CD4-positive, alpha-beta memory T cell (primary cell): Measurements from ENCODE around the gene DMXL2. TPM values are rescaled to one million over a fixed set of nuclear protein-coding genes. Genes with fewer than 3 reads are reported as not detected.

Experiments
- CTCF ChIA-PET: fragments of 350-600 bp; sonication (Branson Sonifier 250); formaldehyde crosslinking; loops from one replicate; lab custom pipeline; 2021; ENCODE audit warnings: inconsistent platforms; ENCODE audit not compliant: partially characterized antibody; lab: Charles Lee
- POLR2A ChIA-PET: fragments of 350-600 bp; sonication (Branson Sonifier 250); formaldehyde crosslinking; loops from one replicate; lab custom pipeline; 2021; ENCODE audit not compliant: partially characterized antibody; lab: Charles Lee
- DNase-seq, 5 donors: peaks; one replicate each; pipeline versions ENCODE4 v3.0.0 to v3.0.0-alpha.2; 2020 to 2022; ENCODE audit warnings: mixed read lengths in 1 of 5
- H3K27ac ChIP-seq: one replicate; pipeline ENCODE4 v1.7.0; 2013; ENCODE audit warnings: low read depth, low read length
- H3K27me3 ChIP-seq: 2 replicates; pipeline ENCODE4 v1.7.0; 2013; ENCODE audit warnings: mild to moderate bottlenecking, low read length, moderate library complexity; ENCODE audit not compliant: insufficient read depth
- H3K36me3 ChIP-seq: 2 replicates; pipeline ENCODE4 v1.7.0; 2013; ENCODE audit warnings: mild to moderate bottlenecking, low read length, moderate library complexity; ENCODE audit not compliant: insufficient read depth
- H3K4me1 ChIP-seq: 2 replicates; pipeline ENCODE4 v1.7.0; 2013; ENCODE audit warnings: mild to moderate bottlenecking, low read length, moderate library complexity; ENCODE audit not compliant: insufficient read depth
- H3K4me3 ChIP-seq, 2 donors: one replicate each; pipeline ENCODE4 v1.7.0; 2013; ENCODE audit warnings: low read length in 2 of 2, mild to moderate bottlenecking in 1 of 2
- H3K9me3 ChIP-seq, 2 donors: one replicate each; pipeline ENCODE4 v1.7.0; 2013; ENCODE audit warnings: low read length in 2 of 2, control low read depth in 1 of 2; ENCODE audit not compliant: control insufficient read depth in 1 of 2
- H3K27ac Mint-ChIP-seq, 7 donors: one replicate each; pipeline ENCODE4 v1.8.0; 2020 to 2021; ENCODE audit warnings: mixed read lengths in 7 of 7, mild to moderate bottlenecking in 6 of 7, inconsistent platforms in 3 of 7, moderate library complexity in 3 of 7
- H3K27me3 Mint-ChIP-seq, 2 donors: one replicate each; pipeline ENCODE4 v1.8.0; 2020 to 2021; ENCODE audit warnings: mixed read lengths in 2 of 2
- H3K36me3 Mint-ChIP-seq, 2 donors: one replicate each; pipeline ENCODE4 v1.8.0; 2020 to 2021; ENCODE audit warnings: mixed read lengths in 2 of 2, inconsistent platforms in 1 of 2, mild to moderate bottlenecking in 1 of 2
- H3K4me1 Mint-ChIP-seq, 4 donors: one replicate each; pipeline ENCODE4 v1.8.0; 2020 to 2021; ENCODE audit warnings: mixed read lengths in 4 of 4, mild to moderate bottlenecking in 1 of 4
- H3K4me3 Mint-ChIP-seq, 8 donors: one replicate each; pipeline ENCODE4 v1.8.0; 2020 to 2021; ENCODE audit warnings: mixed read lengths in 8 of 8, mild to moderate bottlenecking in 7 of 8, moderate library complexity in 6 of 8, inconsistent platforms in 3 of 8
- H3K9me3 Mint-ChIP-seq, 8 donors: one replicate each; pipeline ENCODE4 v1.8.0; 2020 to 2021; ENCODE audit warnings: mixed read lengths in 8 of 8, mild to moderate bottlenecking in 5 of 8, inconsistent platforms in 3 of 8, moderate library complexity in 1 of 8
- intact Hi-C: fragments of 100-400 bp; cut with micrococcal nuclease; formaldehyde crosslinking; loops from one replicate; pipeline ENCODE4 v1.15.1; 2023
- polyA plus RNA-seq, 2 donors: library from polyadenylated mRNA; unstranded; fragments of 300-500 nt; fragmentation: Illumina TruSeq; gene quantifications; one replicate each; pipeline ENCODE4 v1.2.3, GENCODE V29; 2021
- total RNA-seq, 2 experiments: library from RNA; stranded (reverse); gene quantifications; one replicate each; pipeline ENCODE4 v1.2.3, GENCODE V29; 2021

Gene DMXL2
- total and polyA plus RNA-seq, 4 experiments from 2014 or later, result 0.14 to 10.1 (median 4.3) TPM

DNA sequence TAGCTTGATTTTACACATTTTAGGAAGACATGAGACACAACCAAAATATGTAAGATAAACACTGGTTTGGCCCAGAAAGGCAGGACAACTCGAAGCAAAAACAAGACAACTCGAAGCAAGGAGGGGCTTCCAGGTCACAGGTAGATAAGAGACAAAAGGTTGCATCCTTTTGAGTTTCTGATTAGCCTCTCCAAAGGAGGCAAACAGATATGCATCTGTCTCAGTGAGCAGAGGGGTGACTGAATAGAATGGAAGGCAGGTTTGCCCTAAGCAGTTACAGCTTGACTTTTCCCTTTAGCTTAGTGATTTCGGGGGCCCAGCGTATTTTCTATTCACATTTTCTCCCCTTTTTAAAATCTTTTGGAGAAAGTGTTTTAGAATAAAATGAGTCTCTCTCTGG is 206.4 kb downstream of the DMXL2 start:
- peaks cover 0 to 1% of the 10 kb centered on the region in 2 donors for H3K27me3 Mint-ChIP-seq

GRCh38 chr15:51414256-51414860 is 208.2 kb downstream of the DMXL2 start:
- H3K36me3 ChIP-seq, result no peaks in the 10 kb centered on the region
- Mint-ChIP-seq H3K4me3 (no peak overlapping the region), H3K27ac (no peak overlapping the region), H3K27me3 (peaks cover 0 to 1% of the 10 kb centered on the region in 2 donors), H3K36me3 (no peaks in the 10 kb centered on the region), H3K4me1 (no peaks in the 10 kb centered on the region), H3K9me3 (peaks cover 0 to 5% (median 0%) of the 10 kb centered on the region in 8 donors)
- H3K4me3 ChIP-seq, result no peak overlapping the region
- ChIA-PET POLR2A (no interaction called here), CTCF (no interaction called here)
- DNase-seq, result no peak
- H3K27ac ChIP-seq, result no peak overlapping the region
- no peaks in the 10 kb centered on the region for H3K9me3 ChIP-seq
- intact Hi-C loops, result no loop called here
- no peaks in the 10 kb centered on the region for H3K27me3 ChIP-seq
- no peaks in the 10 kb centered on the region for H3K4me1 ChIP-seq

More for the DNA sequence above, 206.4 kb downstream of the DMXL2 start:
- no peaks in the 10 kb centered on the region for H3K27me3 ChIP-seq
- H3K9me3 Mint-ChIP-seq, result no peaks in the 10 kb centered on the region
- no peaks in the 10 kb centered on the region for H3K36me3 Mint-ChIP-seq
- H3K4me3 ChIP-seq, result no peak overlapping the region
- no peaks in the 10 kb centered on the region for H3K9me3 ChIP-seq
- H3K4me1 ChIP-seq, result no peaks in the 10 kb centered on the region
- no peak for DNase-seq
- POLR2A ChIA-PET, result no interaction called here
- no peaks in the 10 kb centered on the region for H3K4me1 Mint-ChIP-seq
- no peaks in the 10 kb centered on the region for H3K36me3 ChIP-seq
- intact Hi-C loops, result no loop called here
- H3K27ac Mint-ChIP-seq, result no peak overlapping the region
- H3K4me3 Mint-ChIP-seq, result no peak overlapping the region
- no peak overlapping the region for H3K27ac ChIP-seq
- CTCF ChIA-PET, result no interaction called here

DNA sequence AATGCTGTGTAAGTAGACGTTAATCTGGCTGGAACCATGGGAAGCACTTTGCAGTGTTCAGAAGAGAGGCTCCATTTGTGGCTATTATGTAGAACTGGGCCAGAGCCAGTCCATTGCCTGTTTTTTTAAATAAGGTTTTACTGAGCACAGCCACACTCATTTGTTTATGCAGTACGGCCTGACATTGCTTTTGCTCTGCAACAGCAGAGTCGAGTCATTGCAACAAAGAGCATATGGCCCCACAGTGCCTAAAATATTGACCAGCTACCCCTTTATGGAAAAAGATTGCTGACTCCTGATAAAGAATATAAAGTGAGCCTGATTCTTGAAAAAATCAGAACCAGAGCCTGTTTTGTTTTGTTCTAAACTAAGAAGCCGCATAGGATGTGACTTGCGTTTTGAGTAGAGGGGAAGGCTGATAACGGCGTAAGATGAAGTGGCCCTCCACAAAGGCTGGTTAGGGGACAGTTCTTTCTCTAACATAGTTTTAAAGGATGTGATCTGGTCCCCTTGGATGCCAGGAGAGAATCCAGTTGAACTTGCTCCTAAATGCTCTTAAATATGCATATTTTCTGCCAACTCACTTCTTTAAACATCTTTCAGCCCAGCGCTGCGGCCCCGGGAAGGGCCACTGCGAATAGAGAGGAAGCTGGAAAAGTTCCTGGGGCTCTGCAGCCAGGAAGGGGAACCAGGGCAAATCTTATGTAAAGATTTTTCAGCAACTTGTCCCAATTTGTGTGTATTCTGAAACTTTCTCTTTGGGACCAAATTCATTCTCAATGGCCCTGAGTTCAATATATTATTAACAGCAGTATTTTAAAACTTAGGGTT is 216.7 kb downstream of the DMXL2 start:
- H3K36me3 ChIP-seq, result no peaks in the 10 kb centered on the region
- DNase-seq, result no peak
- intact Hi-C loops, result no loop called here
- no peaks in the 10 kb centered on the region for H3K9me3 ChIP-seq
- H3K4me1 Mint-ChIP-seq, result peaks cover 0 to 1% (median 0%) of the 10 kb centered on the region in 4 donors
- ChIA-PET CTCF (no interaction called here), POLR2A (no interaction called here)
- H3K9me3 Mint-ChIP-seq, result peaks cover 0 to 5% (median 0%) of the 10 kb centered on the region in 8 donors
- H3K4me3 Mint-ChIP-seq, result no peak overlapping the region
- H3K4me1 ChIP-seq, result no peaks in the 10 kb centered on the region
- no peak overlapping the region for H3K27ac ChIP-seq
- H3K4me3 ChIP-seq, result no peak overlapping the region
- H3K27me3 ChIP-seq, result no peaks in the 10 kb centered on the region
- no peaks in the 10 kb centered on the region for H3K36me3 Mint-ChIP-seq
- no peak overlapping the region for H3K27ac Mint-ChIP-seq
- H3K27me3 Mint-ChIP-seq, result peaks cover 7 to 8% of the 10 kb centered on the region in 2 donors

- H3K27me3 ChIP-seq, result no peaks in the 10 kb centered on the region
- H3K36me3 ChIP-seq, result no peaks in the 10 kb centered on the region
- H3K27ac Mint-ChIP-seq, result no peak overlapping the region
- no peak overlapping the region for H3K4me3 ChIP-seq
- peaks cover 0 to under 1% (median 0%) of the 10 kb centered on the region in 8 donors for H3K9me3 Mint-ChIP-seq
- CTCF ChIA-PET, result no interaction called here
- POLR2A ChIA-PET, result no interaction called here
- no peak overlapping the region for H3K27ac ChIP-seq
- intact Hi-C loops, result no loop called here
- peaks cover 6 to 7% of the 10 kb centered on the region in 2 donors for H3K27me3 Mint-ChIP-seq
- H3K4me1 Mint-ChIP-seq, result peaks cover 0 to 1% (median 0%) of the 10 kb centered on the region in 4 donors
- H3K36me3 Mint-ChIP-seq, result no peaks in the 10 kb centered on the region
- no peaks in the 10 kb centered on the region for H3K4me1 ChIP-seq
- no peaks in the 10 kb centered on the region for H3K9me3 ChIP-seq
- no peak for DNase-seq
- no peak overlapping the region for H3K4me3 Mint-ChIP-seq
These were observed 218.4 kb downstream of the DMXL2 start for GRCh38 chr15:51403946-51404695.

DNA sequence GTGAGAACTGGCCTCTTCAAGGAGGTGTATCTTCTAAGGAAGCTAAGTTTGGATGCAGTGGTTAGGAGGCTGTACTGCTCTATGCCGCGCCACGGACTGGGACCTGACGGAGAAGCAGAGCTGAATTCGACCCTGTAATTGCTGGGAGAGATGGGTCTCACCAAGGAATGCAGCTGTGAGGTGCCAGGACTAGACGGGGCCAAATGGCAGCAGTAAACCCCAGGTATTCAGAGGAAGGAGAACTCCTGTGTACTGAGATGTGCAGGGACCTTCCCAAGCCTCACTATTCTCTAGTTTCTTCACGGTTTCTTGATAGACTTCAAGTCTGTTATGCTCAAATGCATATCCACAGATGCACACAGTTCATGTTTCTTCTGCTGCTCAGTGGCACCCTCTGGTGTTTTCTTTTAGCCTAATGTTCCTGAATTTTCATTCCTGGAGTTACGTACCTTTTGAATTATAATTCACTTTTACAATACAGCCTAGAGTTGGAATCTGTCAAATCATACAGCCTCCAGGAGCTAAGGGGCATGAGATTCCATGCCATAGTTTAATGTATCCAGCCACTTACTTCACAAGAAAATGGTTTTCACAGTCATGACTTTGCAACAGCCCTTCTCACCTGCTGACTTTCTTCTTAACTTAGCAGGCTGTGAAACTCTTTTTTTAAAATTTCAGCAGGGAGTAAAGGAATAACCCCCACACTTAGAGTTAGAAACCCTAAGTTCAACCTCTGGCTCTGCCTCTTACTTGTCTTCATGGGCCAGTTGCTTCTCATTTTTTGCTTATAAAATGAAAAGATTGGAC is 219.3 kb downstream of the DMXL2 start:
- Histone ChIP-seq H3K27ac (no peak overlapping the region), H3K27me3 (no peaks in the 10 kb centered on the region), H3K36me3 (no peaks in the 10 kb centered on the region), H3K9me3 (no peaks in the 10 kb centered on the region), H3K4me3 (no peak overlapping the region), H3K4me1 (no peaks in the 10 kb centered on the region)
- no peak for DNase-seq
- no peaks in the 10 kb centered on the region for H3K9me3 Mint-ChIP-seq
- peaks cover 0 to 1% (median 0%) of the 10 kb centered on the region in 4 donors for H3K4me1 Mint-ChIP-seq
- ChIA-PET CTCF (no interaction called here), POLR2A (no interaction called here)
- H3K27ac Mint-ChIP-seq, result no peak overlapping the region
- peaks cover 5 to 6% of the 10 kb centered on the region in 2 donors for H3K27me3 Mint-ChIP-seq
- no peak overlapping the region for H3K4me3 Mint-ChIP-seq
- H3K36me3 Mint-ChIP-seq, result no peaks in the 10 kb centered on the region
- intact Hi-C loops, result no loop called here

- Histone ChIP-seq H3K9me3 (no peaks in the 10 kb centered on the region), H3K36me3 (no peaks in the 10 kb centered on the region), H3K4me1 (no peaks in the 10 kb centered on the region), H3K27ac (no peak overlapping the region), H3K27me3 (no peaks in the 10 kb centered on the region), H3K4me3 (no peak overlapping the region)
- H3K36me3 Mint-ChIP-seq, result no peaks in the 10 kb centered on the region
- H3K27me3 Mint-ChIP-seq, result peaks cover 2 to 8% of the 10 kb centered on the region in 2 donors
- DNase-seq, result no peak
- intact Hi-C loops, result no loop called here
- no peak overlapping the region for H3K4me3 Mint-ChIP-seq
- no peak overlapping the region for H3K27ac Mint-ChIP-seq
- peaks cover 0 to 1% (median 0%) of the 10 kb centered on the region in 4 donors for H3K4me1 Mint-ChIP-seq
- CTCF ChIA-PET, result no interaction called here
- no peaks in the 10 kb centered on the region for H3K9me3 Mint-ChIP-seq
- POLR2A ChIA-PET, result no interaction called here
These were observed 220.6 kb downstream of the DMXL2 start for GRCh38 chr15:51401872-51402517.
